PFSK-1 (cell line): ENCODE measurements around the gene UBTD2.

ENCODE experiments used
- FOXP2 ChIP-seq: optimal IDR thresholded peaks from 2 replicates; pipeline ENCODE3; 2011; ENCODE audit warnings: borderline replicate concordance, control low read depth, inconsistent platforms; ENCODE audit not compliant: insufficient read depth; ENCODE audit errors: extremely low read length, extremely low read depth
- POLR2AphosphoS5 ChIP-seq: IDR thresholded peaks from 2 replicates; pipeline ENCODE4 v1.6.1; 2012; ENCODE audit warnings: low read depth, mild to moderate bottlenecking, control low read depth, low read length, moderate library complexity
- SIN3A ChIP-seq: IDR thresholded peaks from 2 replicates; pipeline ENCODE4 v1.6.1; 2012; ENCODE audit warnings: mild to moderate bottlenecking, low read length, moderate library complexity, borderline replicate concordance; ENCODE audit not compliant: insufficient read depth
- TAF1 ChIP-seq: IDR thresholded peaks from 2 replicates; pipeline ENCODE4 v1.6.1; 2012; ENCODE audit warnings: low read length, control low read depth, borderline replicate concordance; ENCODE audit not compliant: insufficient read depth
- TF ChIP-seq, protein P1 (sequence below), 2 experiments: IDR thresholded peaks; 2 replicates each; pipeline versions ENCODE4 v1.6.1 to v1.8.0; 2011 to 2012; ENCODE audit warnings: low read depth in 2 of 2, low read length in 2 of 2, control low read depth in 1 of 2, inconsistent platforms in 1 of 2, mild to moderate bottlenecking in 1 of 2, moderate library complexity in 1 of 2; ENCODE audit not compliant: insufficient read depth in 1 of 2

UBTD2 gene

DNA sequence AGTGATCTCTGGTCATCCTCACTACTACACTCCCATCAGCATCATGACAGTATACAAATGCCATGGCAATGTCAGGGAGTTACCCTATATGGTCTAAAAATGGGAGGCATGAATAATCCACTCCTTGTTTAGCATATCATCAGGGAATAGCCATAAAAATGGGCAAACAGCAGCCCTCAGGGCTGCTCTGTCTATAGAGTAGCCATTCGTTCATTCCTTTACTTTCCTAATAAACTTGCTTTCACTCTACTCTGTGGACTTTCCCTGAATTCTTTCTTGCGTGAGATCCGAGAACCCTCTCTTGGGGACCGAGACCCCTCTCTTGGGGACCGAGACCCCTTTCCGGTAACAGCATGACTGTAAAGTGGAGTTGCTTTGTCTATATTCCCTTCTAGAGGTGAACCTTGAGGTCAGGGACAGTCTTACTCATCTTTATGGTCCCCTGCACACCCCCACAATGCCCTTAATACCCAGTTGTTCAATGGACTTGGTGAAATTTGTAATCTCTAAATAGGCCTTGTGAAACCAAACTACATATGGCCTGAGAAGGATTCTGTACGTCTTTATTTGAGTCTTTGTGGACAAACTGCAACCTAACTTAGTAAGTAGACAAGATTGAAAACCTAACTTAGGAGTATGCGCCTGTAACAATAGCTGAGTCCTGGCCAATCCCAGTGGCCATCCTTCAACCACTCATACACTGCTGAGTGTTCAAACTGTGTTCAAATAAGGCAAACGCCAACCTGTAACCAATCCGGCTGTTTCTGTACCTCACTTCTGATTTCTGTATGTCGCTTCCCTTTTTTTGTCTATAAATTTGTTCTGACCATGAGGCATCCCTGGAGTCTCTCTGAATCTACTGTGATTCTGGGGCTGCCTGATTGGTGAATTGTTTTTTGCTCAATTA is 32.3 kb upstream of the UBTD2 start:
- TF ChIP-seq TAF1 (no peak), POLR2AphosphoS5 (no peak), FOXP2 (no peak), SIN3A (no peak)
- TF ChIP-seq, protein P1, sequence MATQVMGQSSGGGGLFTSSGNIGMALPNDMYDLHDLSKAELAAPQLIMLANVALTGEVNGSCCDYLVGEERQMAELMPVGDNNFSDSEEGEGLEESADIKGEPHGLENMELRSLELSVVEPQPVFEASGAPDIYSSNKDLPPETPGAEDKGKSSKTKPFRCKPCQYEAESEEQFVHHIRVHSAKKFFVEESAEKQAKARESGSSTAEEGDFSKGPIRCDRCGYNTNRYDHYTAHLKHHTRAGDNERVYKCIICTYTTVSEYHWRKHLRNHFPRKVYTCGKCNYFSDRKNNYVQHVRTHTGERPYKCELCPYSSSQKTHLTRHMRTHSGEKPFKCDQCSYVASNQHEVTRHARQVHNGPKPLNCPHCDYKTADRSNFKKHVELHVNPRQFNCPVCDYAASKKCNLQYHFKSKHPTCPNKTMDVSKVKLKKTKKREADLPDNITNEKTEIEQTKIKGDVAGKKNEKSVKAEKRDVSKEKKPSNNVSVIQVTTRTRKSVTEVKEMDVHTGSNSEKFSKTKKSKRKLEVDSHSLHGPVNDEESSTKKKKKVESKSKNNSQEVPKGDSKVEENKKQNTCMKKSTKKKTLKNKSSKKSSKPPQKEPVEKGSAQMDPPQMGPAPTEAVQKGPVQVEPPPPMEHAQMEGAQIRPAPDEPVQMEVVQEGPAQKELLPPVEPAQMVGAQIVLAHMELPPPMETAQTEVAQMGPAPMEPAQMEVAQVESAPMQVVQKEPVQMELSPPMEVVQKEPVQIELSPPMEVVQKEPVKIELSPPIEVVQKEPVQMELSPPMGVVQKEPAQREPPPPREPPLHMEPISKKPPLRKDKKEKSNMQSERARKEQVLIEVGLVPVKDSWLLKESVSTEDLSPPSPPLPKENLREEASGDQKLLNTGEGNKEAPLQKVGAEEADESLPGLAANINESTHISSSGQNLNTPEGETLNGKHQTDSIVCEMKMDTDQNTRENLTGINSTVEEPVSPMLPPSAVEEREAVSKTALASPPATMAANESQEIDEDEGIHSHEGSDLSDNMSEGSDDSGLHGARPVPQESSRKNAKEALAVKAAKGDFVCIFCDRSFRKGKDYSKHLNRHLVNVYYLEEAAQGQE (IDR thresholded peaks at IDR 0.05; ENCODE audit: insufficient read depth in 1 of 2, low read depth in 2 of 2, low read length in 2 of 2): no peak

DNA sequence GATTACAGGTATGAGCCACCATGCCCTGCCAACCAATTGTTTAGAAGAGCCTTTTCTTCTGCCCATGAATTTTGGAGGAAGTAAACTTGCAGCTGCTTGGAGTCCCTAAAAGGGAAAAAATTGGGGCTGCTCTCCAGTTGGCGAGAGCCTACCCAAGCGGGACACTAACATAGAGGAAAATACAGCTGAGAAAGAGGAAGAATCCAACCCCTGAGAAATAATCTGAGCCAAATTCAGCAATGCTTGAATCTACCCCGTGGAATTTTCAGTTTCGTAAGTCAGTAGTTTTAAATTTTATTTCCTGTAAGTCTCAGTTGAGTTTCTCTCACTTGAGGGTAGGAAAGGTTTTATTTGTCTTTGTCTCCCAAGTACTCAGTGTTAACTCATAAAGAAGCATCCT is 30.4 kb upstream of the UBTD2 start:
- TF ChIP-seq POLR2AphosphoS5: no peak
- no peak for TF ChIP-seq TAF1
- TF ChIP-seq FOXP2: no peak
- no peak for TF ChIP-seq SIN3A
- TF ChIP-seq, protein P1 (IDR thresholded peaks at IDR 0.05; ENCODE audit: insufficient read depth in 1 of 2, low read depth in 2 of 2, low read length in 2 of 2): no peak

DNA sequence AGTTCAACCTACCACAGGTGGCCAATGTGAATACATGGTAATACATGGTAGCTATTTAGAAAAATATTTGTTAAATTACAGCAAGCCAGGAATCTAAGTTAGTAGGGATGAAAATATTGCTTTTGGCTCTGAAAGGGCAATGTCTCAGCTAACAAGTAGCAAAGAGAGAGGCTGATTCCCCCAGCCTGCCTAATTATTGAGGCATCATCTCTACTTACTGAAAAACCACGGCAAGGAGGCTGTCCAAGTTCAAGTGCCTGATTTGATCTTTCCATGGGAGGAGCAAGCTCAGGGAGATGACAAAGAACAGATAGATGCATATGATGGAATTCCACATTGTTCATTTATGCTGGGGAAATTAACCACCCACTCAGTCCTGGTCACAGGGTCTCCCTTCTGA is 28.7 kb upstream of the UBTD2 start:
- TF ChIP-seq TAF1 (no peak), SIN3A (no peak), FOXP2 (no peak), POLR2AphosphoS5 (no peak)
- TF ChIP-seq, protein P1 (IDR thresholded peaks at IDR 0.05; ENCODE audit: insufficient read depth in 1 of 2, low read depth in 2 of 2, low read length in 2 of 2): no peak

DNA sequence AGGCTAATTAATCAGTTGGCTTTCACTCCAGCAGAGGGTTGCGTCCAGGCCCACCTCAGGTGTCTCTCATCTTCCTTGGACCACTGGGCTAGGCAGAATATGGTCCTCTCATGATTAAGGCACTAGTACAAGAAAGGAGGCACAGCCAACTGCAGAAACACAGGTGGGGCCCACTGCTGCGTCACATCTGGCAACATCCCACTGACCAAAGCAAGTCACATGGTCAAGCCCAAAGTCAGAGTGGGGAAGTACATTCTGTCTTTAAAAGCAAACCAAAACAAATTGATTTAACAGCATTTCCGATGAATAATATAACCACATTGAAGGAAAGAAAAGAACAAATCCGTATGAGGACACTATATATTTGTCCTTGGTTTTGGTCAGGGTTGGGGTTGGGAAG is 28.0 kb upstream of the UBTD2 start:
- no peak for TF ChIP-seq POLR2AphosphoS5
- TF ChIP-seq FOXP2: no peak
- TF ChIP-seq TAF1: no peak
- no peak for TF ChIP-seq SIN3A

DNA sequence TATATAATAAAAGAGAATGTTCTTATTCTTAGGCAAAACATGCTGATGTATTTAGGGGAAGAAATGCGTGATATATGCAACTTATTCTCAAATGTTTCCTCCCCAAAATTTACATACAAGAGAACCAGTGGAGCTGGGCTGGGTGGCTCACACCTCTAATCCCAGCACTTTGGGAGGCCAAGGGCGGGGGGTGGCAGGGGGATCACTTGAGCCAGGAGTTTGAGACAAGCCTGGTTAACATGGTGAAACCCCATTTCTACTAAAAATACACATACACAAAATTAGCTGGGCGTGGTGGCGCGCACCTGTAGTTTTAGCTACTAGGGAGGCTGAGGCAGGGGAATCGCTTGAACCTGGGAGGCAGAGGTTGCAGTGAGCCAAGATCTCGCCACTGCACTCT is 27.5 kb upstream of the UBTD2 start:
- TF ChIP-seq, protein P1 (IDR thresholded peaks at IDR 0.05; ENCODE audit: insufficient read depth in 1 of 2, low read depth in 2 of 2, low read length in 2 of 2): no peak
- TF ChIP-seq POLR2AphosphoS5: no peak
- TF ChIP-seq FOXP2: no peak
- TF ChIP-seq SIN3A: no peak
- no peak for TF ChIP-seq TAF1
